GM19372 (cell line): ENCODE measurements around the gene ZC3H13.

Experiments used
- ATAC-seq: cut with Tn5 transposase; IDR thresholded peaks from one replicate; pipeline ENCODE4 v1.9.1; 2021; ENCODE audit warnings: mild to moderate bottlenecking, low read depth, moderate library complexity; ENCODE audit not compliant: unreplicated experiment

Gene ZC3H13

GRCh38 chr13:45950386-45951000, 102.1 kb downstream of the ZC3H13 start:
- ATAC-seq: no peak

GRCh38 chr13:45949161-45949560, 103.4 kb downstream of the ZC3H13 start:
- no peak for ATAC-seq

GRCh38 chr13:45943965-45944364, 108.6 kb downstream of the ZC3H13 start:
- no peak for ATAC-seq

- no peak for ATAC-seq
Observed at GRCh38 chr13:45943120-45943519, 109.4 kb downstream of the ZC3H13 start.

- no peak for ATAC-seq
Observed at GRCh38 chr13:45941261-45941660, 111.3 kb downstream of the ZC3H13 start.

- ATAC-seq: no peak
Observed at GRCh38 chr13:45940061-45940460, 112.5 kb downstream of the ZC3H13 start.

- no peak for ATAC-seq
Observed at GRCh38 chr13:45936621-45937020, 115.9 kb downstream of the ZC3H13 start.

- ATAC-seq: no peak
Observed at GRCh38 chr13:45934283-45934682, 118.3 kb downstream of the ZC3H13 start.

GRCh38 chr13:45933203-45933908, 119.2 kb downstream of the ZC3H13 start:
- no peak for ATAC-seq

- no peak for ATAC-seq
Observed at GRCh38 chr13:45932676-45933075, 119.9 kb downstream of the ZC3H13 start.

- no peak for ATAC-seq
Observed at GRCh38 chr13:45932172-45932571, 120.4 kb downstream of the ZC3H13 start.

GRCh38 chr13:45931211-45931610, 121.3 kb downstream of the ZC3H13 start:
- ATAC-seq: no peak

GRCh38 chr13:45930177-45930576, 122.4 kb downstream of the ZC3H13 start:
- no peak for ATAC-seq

GRCh38 chr13:45928843-45929242, 123.7 kb downstream of the ZC3H13 start:
- no peak for ATAC-seq

GRCh38 chr13:45928176-45928575, 124.4 kb downstream of the ZC3H13 start:
- ATAC-seq: no peak

- no peak for ATAC-seq
Observed at GRCh38 chr13:45926741-45927140, 125.8 kb downstream of the ZC3H13 start.

GRCh38 chr13:45925151-45925550, 127.4 kb downstream of the ZC3H13 start:
- no peak for ATAC-seq

- no peak for ATAC-seq
Observed at GRCh38 chr13:45921162-45921736, 131.3 kb downstream of the ZC3H13 start.

- ATAC-seq: no peak
Observed at GRCh38 chr13:45918597-45918996, 133.9 kb downstream of the ZC3H13 start.

- no peak for ATAC-seq
Observed at GRCh38 chr13:45917019-45917418, 135.5 kb downstream of the ZC3H13 start.

- no peak for ATAC-seq
Observed at GRCh38 chr13:45915686-45916439, 136.7 kb downstream of the ZC3H13 start.
